Posterior vena cava (tissue), 2 donors: ENCODE data around the gene ZHX3. TPM values are rescaled to one million over a fixed set of nuclear protein-coding genes. Genes with fewer than 3 reads are reported as not detected.

Source experiments
- DNase-seq: peaks from one replicate; pipeline ENCODE4 v3.0.0-alpha.2; 2020; ENCODE audit warnings: low spot score
- intact Hi-C, 2 donors: fragments of 100-400 bp; cut with DNase I; formaldehyde crosslinking; loops; one replicate each; pipeline versions ENCODE4 v1.14.1 to v1.14.2; 2022 to 2023
- total RNA-seq, 2 donors: library from RNA; stranded (reverse); fragmentation: NEBNext Ultra II Directional; extraction: Animal tissue kit (Norgen Biotek cat#: 25700); gene quantifications; one replicate each; pipeline ENCODE4 v1.2.1, GENCODE V29; 2021
- donor health status: DM: yes; HTN: yes; CAD: no.
- donor health status: DM: yes; HTN: yes; CAD: no.

ZHX3 gene
- total RNA-seq, 2 donors from 2014 or later, result 88.2 to 92.9 TPM

- no peak for DNase-seq
- intact Hi-C loops, result no loop called here
Measured at GRCh38 chr20:41308726-41309413, 8.7 kb downstream of the ZHX3 start.

- intact Hi-C loops, result no loop called here
- DNase-seq, result no peak
Measured at GRCh38 chr20:41308290-41308711, 9.2 kb downstream of the ZHX3 start.

GRCh38 chr20:41307021-41307420 is 10.5 kb downstream of the ZHX3 start:
- no peak for DNase-seq
- intact Hi-C loops, result no loop called here

GRCh38 chr20:41306061-41306727 is 11.3 kb downstream of the ZHX3 start:
- intact Hi-C loops, result no loop called here
- DNase-seq, result no peak

GRCh38 chr20:41304424-41305079 is 13.0 kb downstream of the ZHX3 start:
- intact Hi-C loops, result no loop called here
- no peak for DNase-seq

GRCh38 chr20:41304002-41304401 is 13.5 kb downstream of the ZHX3 start:
- DNase-seq, result no peak
- intact Hi-C loops, result no loop called here

GRCh38 chr20:41300886-41301285 is 16.6 kb downstream of the ZHX3 start:
- no peak for DNase-seq
- intact Hi-C loops, result no loop called here

GRCh38 chr20:41300383-41300782 is 17.1 kb downstream of the ZHX3 start:
- no peak for DNase-seq
- intact Hi-C loops, result no loop called here

- DNase-seq, result no peak
- intact Hi-C loops, result no loop called here
Measured at GRCh38 chr20:41299899-41300298, 17.6 kb downstream of the ZHX3 start.

- no peak for DNase-seq
Measured at GRCh38 chr20:41293269-41294037, 24.1 kb downstream of the ZHX3 start.

GRCh38 chr20:41290804-41291389 is 26.6 kb downstream of the ZHX3 start:
- intact Hi-C loops, result no loop called here
- DNase-seq, result no peak

More at GRCh38 chr20:41293269-41294037, 24.1 kb downstream of the ZHX3 start:
- intact Hi-C loops, result no loop called here

GRCh38 chr20:41287327-41287726 is 30.2 kb downstream of the ZHX3 start:
- DNase-seq, result no peak
- intact Hi-C loops, result no loop called here

GRCh38 chr20:41286240-41286851 is 31.2 kb downstream of the ZHX3 start:
- intact Hi-C loops, result no loop called here
- no peak for DNase-seq

- intact Hi-C loops, result no loop called here
- DNase-seq, result no peak
Measured at GRCh38 chr20:41279546-41280225, 37.8 kb downstream of the ZHX3 start.

- intact Hi-C loops, result no loop called here
Measured at GRCh38 chr20:41278936-41279335, 38.6 kb downstream of the ZHX3 start.

GRCh38 chr20:41277049-41277448 is 40.5 kb downstream of the ZHX3 start:
- DNase-seq, result no peak
- intact Hi-C loops, result no loop called here

More at GRCh38 chr20:41278936-41279335, 38.6 kb downstream of the ZHX3 start:
- DNase-seq, result no peak

GRCh38 chr20:41276317-41276751 is 41.2 kb downstream of the ZHX3 start:
- DNase-seq, result no peak
- intact Hi-C loops, result no loop called here

GRCh38 chr20:41275301-41275731 is 42.2 kb downstream of the ZHX3 start:
- intact Hi-C loops, result no loop called here

More at GRCh38 chr20:41275301-41275731, 42.2 kb downstream of the ZHX3 start:
- no peak for DNase-seq
